HEK293 (cell line): ENCODE results near the gene NDUFB6.

Experiments used
- CTCF ChIA-PET: fragments of 350-600 bp; formaldehyde crosslinking; extraction: SDS; loops from one replicate; lab custom pipeline; 2021; ENCODE audit warnings: antibody characterized with exemption; lab: Yijun Ruan, JAX
- POLR2A ChIA-PET: fragments of 300-600 bp; formaldehyde crosslinking; extraction: SDS; loops from one replicate; lab custom pipeline; 2020; ENCODE audit warnings: antibody characterized with exemption, inconsistent platforms; lab: Yijun Ruan, JAX
- H3K27ac ChIP-seq: fragments of 200-500 bp; sonication (Bioruptor generic); 2 replicates; pipeline ENCODE4 v1.5.1; 2014; ENCODE audit warnings: low read depth, low read length, control low read depth, inconsistent platforms; ENCODE audit errors: extremely low read depth
- H3K36me3 ChIP-seq, 2 experiments: fragments of 200-500 bp in 1 of 2; sonication (Bioruptor generic) in 1 of 2; 1 replicate in 1 of 2; 2 replicates in 1 of 2; pipeline ENCODE4 v1.5.1; 2014 to 2017; ENCODE audit warnings: inconsistent platforms in 2 of 2, low read length in 2 of 2; ENCODE audit not compliant: control insufficient read depth in 2 of 2, insufficient read depth in 1 of 2
- H3K4me1 ChIP-seq: fragments of 200-500 bp; sonication (Bioruptor generic); 2 replicates; pipeline ENCODE4 v1.5.1; 2014; ENCODE audit warnings: mild to moderate bottlenecking, low read length, inconsistent platforms; ENCODE audit not compliant: control insufficient read depth, insufficient read depth
- H3K4me3 ChIP-seq: 2 replicates; pipeline ENCODE4 v1.5.1; 2011; ENCODE audit warnings: low read depth, mild to moderate bottlenecking, control low read depth, low read length, moderate library complexity
- H3K9me3 ChIP-seq: fragments of 200-500 bp; sonication (Bioruptor generic); 2 replicates; pipeline ENCODE4 v1.5.1; 2014; ENCODE audit warnings: low read depth, low read length, inconsistent platforms; ENCODE audit not compliant: control insufficient read depth, insufficient read depth
- GLIS1 ChIP-seq: fragments of 450-650 bp; formaldehyde crosslinking; IDR thresholded peaks from 2 replicates; pipeline ENCODE4 v1.5.1; 2016; ENCODE audit warnings: missing biosample characterization, missing genetic modification characterization
- GLIS2 ChIP-seq: fragments of 450-650 bp; formaldehyde crosslinking; IDR thresholded peaks from 2 replicates; pipeline ENCODE4 v1.5.1; 2016; ENCODE audit warnings: missing biosample characterization, missing genetic modification characterization
- PRDM1 ChIP-seq: fragments of 450-650 bp; formaldehyde crosslinking; IDR thresholded peaks from 2 replicates; pipeline ENCODE4; 2016; ENCODE audit warnings: missing biosample characterization, missing genetic modification characterization
- SCRT1 ChIP-seq: fragments of 450-650 bp; formaldehyde crosslinking; IDR thresholded peaks from 2 replicates; pipeline ENCODE4 v1.5.1; 2016; ENCODE audit warnings: missing biosample characterization, missing genetic modification characterization, borderline replicate concordance
- YY1 ChIP-seq: fragments of 450-650 bp; formaldehyde crosslinking; IDR thresholded peaks from 2 replicates; pipeline ENCODE4 v1.5.1; 2018; ENCODE audit warnings: missing biosample characterization, missing genetic modification characterization
- YY2 ChIP-seq: fragments of 450-650 bp; formaldehyde crosslinking; IDR thresholded peaks from 2 replicates; pipeline ENCODE4 v1.5.1; 2016; ENCODE audit warnings: missing biosample characterization, missing genetic modification characterization
- ZBTB8A ChIP-seq: fragments of 450-650 bp; formaldehyde crosslinking; IDR thresholded peaks from 2 replicates; pipeline ENCODE4 v1.5.1; 2016; ENCODE audit warnings: missing biosample characterization, missing genetic modification characterization
- ZEB2 ChIP-seq: fragments of 450-650 bp; formaldehyde crosslinking; IDR thresholded peaks from 2 replicates; pipeline ENCODE4 v1.5.1; 2016; ENCODE audit warnings: missing biosample characterization, missing genetic modification characterization
- ZFP37 ChIP-seq: fragments of 450-650 bp; formaldehyde crosslinking; IDR thresholded peaks from 2 replicates; pipeline ENCODE4 v1.5.1; 2016; ENCODE audit warnings: missing biosample characterization, missing genetic modification characterization
- ZNF2 ChIP-seq: fragments of 450-650 bp; formaldehyde crosslinking; IDR thresholded peaks from 2 replicates; pipeline ENCODE4 v1.5.1; 2016; ENCODE audit warnings: missing biosample characterization, missing genetic modification characterization
- ZNF37A ChIP-seq: fragments of 450-650 bp; IDR thresholded peaks from 2 replicates; pipeline ENCODE4 v1.5.1; 2018; ENCODE audit warnings: missing biosample characterization, missing genetic modification characterization
- ZNF544 ChIP-seq: fragments of 450-650 bp; formaldehyde crosslinking; IDR thresholded peaks from 2 replicates; pipeline ENCODE4 v1.5.0; 2017; ENCODE audit warnings: missing biosample characterization, missing genetic modification characterization
- ZNF558 ChIP-seq: fragments of 450-650 bp; formaldehyde crosslinking; IDR thresholded peaks from 2 replicates; pipeline ENCODE4 v1.5.1; 2016; ENCODE audit warnings: missing biosample characterization, missing genetic modification characterization
- ZNF626 ChIP-seq: fragments of 450-650 bp; sonication (Bioruptor Pico); formaldehyde crosslinking; IDR thresholded peaks from 2 replicates; pipeline ENCODE4 v1.5.1; 2018; ENCODE audit warnings: missing biosample characterization, missing genetic modification characterization, inconsistent platforms
- ZNF776 ChIP-seq: fragments of 450-650 bp; formaldehyde crosslinking; IDR thresholded peaks from 2 replicates; pipeline ENCODE4 v1.5.0; 2017; ENCODE audit warnings: missing biosample characterization, missing genetic modification characterization, borderline replicate concordance
- ZSCAN16 ChIP-seq: fragments of 450-650 bp; formaldehyde crosslinking; IDR thresholded peaks from 2 replicates; pipeline ENCODE4 v1.5.1; 2016; ENCODE audit warnings: missing biosample characterization, missing genetic modification characterization
- TF ChIP-seq, protein P1 (sequence below): fragments of 450-650 bp; formaldehyde crosslinking; IDR thresholded peaks from 2 replicates; pipeline ENCODE4 v1.5.1; 2016; ENCODE audit warnings: missing biosample characterization, missing genetic modification characterization
- TF ChIP-seq, protein P2 (sequence below): fragments of 450-650 bp; formaldehyde crosslinking; IDR thresholded peaks from 2 replicates; pipeline ENCODE4 v1.5.1; 2016; ENCODE audit warnings: missing biosample characterization, missing genetic modification characterization
- TF ChIP-seq, protein P3 (sequence below): fragments of 450-650 bp; formaldehyde crosslinking; IDR thresholded peaks from 2 replicates; pipeline ENCODE4 v1.5.1; 2016; ENCODE audit warnings: missing biosample characterization, missing genetic modification characterization
- TF ChIP-seq, protein P4 (sequence below): fragments of 450-650 bp; formaldehyde crosslinking; IDR thresholded peaks from 2 replicates; pipeline ENCODE4 v1.5.1; 2016; ENCODE audit warnings: missing biosample characterization, missing genetic modification characterization
- TF ChIP-seq, protein P5 (sequence below): fragments of 450-650 bp; formaldehyde crosslinking; conservative IDR thresholded peaks from 2 replicates; pipeline ENCODE4 v1.5.1; 2016; ENCODE audit warnings: low read depth, missing biosample characterization, missing genetic modification characterization

NDUFB6 gene

DNA sequence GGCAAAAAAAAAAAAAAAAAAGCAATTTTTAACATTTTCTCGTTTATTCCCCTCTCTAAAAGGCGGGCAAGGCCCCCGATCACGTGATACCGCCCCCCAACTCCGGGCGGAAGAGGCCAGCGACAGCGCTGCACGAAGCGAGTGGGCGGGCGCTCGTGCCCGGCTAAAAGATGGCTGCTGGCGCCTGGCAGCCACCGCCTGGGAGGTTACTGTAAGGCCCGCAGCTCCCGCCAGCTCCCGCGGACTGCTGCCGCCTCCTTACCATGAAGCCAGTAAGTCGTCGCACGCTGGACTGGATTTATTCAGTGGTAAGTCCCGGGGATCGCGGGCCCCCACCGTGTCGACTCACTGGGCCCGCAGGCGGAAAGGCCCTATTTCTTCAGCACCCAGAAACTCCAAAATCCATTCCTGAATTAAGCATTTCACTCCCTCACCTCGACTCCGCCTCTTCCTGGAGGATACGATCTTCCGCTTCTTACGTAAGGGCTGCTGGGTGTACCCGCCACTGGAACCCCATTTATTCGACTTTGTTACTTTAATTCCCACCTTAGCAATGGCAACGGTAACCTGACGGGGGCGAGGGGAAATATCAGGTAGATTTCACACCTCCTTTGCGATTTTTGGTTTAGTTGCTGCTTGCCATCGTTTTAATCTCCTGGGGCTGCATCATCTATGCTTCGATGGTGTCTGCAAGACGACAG, 20.6 kb downstream of the NDUFB6 start, which contains the start of the genes SMIM27 and TOPORS:
SMIM27 (plus strand) TSS at position 156 of the 701 bp plus-strand sequence; CDS start at position 264, 108 bp downstream.
TOPORS (minus strand) TSS at position 415 of the 701 bp plus-strand sequence; CDS start at position 265, 150 bp downstream.
- CTCF ChIA-PET = interaction anchor here (0.6 to 7.4 kb wide), 10 partner anchors 9 to 439 kb away, joined by 3 to 44 read pairs (median 4); partner anchors contain the start of gene RIGI
- peak within 1 kb of the TSS; percentile 91 for H3K27ac ChIP-seq
- peak within 1 kb of the TSS; percentile 84 for H3K4me3 ChIP-seq
- H3K36me3 ChIP-seq = peaks cover 0 to 11% of the 10 kb centered on the region in 2 experiments; a peak in 2 of 3 replicates
- H3K4me1 ChIP-seq = 0 out of 2 replicates have a peak, but pooled peaks cover 4% of the 10 kb centered on the region
- POLR2A ChIA-PET = interaction anchor here (0.6 to 3.4 kb wide), 9 partner anchors 13 to 644 kb away, joined by 3 to 36 read pairs (median 5); partner anchors contain the start of genes ACO1 and RIGI
- no peaks in the 10 kb centered on the region for H3K9me3 ChIP-seq
- TF ChIP-seq ZNF776 (tag by site-specific recombination) (no peak), ZNF2 (tag by site-specific recombination) (0 out of 2 replicates have a peak, but pooled peaks have one; percentile 58), SCRT1 (tag by site-specific recombination) (no peak), ZNF544 (tag by site-specific recombination) (no peak), PRDM1 (tag by site-specific recombination) (no peak), ZFP37 (tag by site-specific recombination) (0 out of 2 replicates have a peak, but pooled peaks have one; percentile 69), GLIS2 (tag by site-specific recombination) (peak; percentile 33; the same call in 1 of the 2 replicates), ZBTB8A (tag by site-specific recombination) (peak; percentile 79), ZEB2 (peak; percentile 46; the same call in 1 of the 2 replicates), GLIS1 (tag by site-specific recombination) (no peak), ZNF558 (tag by site-specific recombination) (no peak), ZNF626 (tag by site-specific recombination) (no peak), ZNF37A (tag by site-specific recombination) (no peak), YY2 (peak; percentile 71), ZSCAN16 (no peak), YY1 (tag by site-specific recombination) (peak; percentile 94)
- TF ChIP-seq, protein P1, sequence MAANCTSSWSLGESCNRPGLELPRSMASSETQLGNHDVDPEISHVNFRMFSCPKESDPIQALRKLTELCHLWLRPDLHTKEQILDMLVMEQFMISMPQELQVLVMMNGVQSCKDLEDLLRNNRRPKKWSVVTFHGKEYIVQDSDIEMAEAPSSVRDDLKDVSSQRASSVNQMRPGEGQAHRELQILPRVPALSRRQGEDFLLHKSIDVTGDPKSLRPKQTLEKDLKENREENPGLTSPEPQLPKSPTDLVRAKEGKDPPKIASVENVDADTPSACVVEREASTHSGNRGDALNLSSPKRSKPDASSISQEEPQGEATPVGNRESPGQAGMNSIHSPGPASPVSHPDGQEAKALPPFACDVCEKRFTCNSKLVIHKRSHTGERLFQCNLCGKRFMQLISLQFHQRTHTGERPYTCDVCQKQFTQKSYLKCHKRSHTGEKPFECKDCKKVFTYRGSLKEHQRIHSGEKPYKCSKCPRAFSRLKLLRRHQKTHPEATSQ = no peak
- TF ChIP-seq, protein P2, sequence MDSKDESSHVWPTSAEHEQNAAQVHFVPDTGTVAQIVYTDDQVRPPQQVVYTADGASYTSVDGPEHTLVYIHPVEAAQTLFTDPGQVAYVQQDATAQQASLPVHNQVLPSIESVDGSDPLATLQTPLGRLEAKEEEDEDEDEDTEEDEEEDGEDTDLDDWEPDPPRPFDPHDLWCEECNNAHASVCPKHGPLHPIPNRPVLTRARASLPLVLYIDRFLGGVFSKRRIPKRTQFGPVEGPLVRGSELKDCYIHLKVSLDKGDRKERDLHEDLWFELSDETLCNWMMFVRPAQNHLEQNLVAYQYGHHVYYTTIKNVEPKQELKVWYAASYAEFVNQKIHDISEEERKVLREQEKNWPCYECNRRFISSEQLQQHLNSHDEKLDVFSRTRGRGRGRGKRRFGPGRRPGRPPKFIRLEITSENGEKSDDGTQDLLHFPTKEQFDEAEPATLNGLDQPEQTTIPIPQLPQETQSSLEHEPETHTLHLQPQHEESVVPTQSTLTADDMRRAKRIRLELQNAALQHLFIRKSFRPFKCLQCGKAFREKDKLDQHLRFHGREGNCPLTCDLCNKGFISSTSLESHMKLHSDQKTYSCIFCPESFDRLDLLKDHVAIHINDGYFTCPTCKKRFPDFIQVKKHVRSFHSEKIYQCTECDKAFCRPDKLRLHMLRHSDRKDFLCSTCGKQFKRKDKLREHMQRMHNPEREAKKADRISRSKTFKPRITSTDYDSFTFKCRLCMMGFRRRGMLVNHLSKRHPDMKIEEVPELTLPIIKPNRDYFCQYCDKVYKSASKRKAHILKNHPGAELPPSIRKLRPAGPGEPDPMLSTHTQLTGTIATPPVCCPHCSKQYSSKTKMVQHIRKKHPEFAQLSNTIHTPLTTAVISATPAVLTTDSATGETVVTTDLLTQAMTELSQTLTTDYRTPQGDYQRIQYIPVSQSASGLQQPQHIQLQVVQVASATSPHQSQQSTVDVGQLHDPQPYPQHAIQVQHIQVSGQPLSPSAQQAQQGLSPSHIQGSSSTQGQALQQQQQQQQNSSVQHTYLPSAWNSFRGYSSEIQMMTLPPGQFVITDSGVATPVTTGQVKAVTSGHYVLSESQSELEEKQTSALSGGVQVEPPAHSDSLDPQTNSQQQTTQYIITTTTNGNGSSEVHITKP = peak; percentile 53; the same call in 1 of the 2 replicates
- TF ChIP-seq, protein P3, sequence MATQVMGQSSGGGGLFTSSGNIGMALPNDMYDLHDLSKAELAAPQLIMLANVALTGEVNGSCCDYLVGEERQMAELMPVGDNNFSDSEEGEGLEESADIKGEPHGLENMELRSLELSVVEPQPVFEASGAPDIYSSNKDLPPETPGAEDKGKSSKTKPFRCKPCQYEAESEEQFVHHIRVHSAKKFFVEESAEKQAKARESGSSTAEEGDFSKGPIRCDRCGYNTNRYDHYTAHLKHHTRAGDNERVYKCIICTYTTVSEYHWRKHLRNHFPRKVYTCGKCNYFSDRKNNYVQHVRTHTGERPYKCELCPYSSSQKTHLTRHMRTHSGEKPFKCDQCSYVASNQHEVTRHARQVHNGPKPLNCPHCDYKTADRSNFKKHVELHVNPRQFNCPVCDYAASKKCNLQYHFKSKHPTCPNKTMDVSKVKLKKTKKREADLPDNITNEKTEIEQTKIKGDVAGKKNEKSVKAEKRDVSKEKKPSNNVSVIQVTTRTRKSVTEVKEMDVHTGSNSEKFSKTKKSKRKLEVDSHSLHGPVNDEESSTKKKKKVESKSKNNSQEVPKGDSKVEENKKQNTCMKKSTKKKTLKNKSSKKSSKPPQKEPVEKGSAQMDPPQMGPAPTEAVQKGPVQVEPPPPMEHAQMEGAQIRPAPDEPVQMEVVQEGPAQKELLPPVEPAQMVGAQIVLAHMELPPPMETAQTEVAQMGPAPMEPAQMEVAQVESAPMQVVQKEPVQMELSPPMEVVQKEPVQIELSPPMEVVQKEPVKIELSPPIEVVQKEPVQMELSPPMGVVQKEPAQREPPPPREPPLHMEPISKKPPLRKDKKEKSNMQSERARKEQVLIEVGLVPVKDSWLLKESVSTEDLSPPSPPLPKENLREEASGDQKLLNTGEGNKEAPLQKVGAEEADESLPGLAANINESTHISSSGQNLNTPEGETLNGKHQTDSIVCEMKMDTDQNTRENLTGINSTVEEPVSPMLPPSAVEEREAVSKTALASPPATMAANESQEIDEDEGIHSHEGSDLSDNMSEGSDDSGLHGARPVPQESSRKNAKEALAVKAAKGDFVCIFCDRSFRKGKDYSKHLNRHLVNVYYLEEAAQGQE (tag by site-specific recombination) = peak; percentile 22; the same call in 1 of the 2 replicates
- TF ChIP-seq, protein P4, sequence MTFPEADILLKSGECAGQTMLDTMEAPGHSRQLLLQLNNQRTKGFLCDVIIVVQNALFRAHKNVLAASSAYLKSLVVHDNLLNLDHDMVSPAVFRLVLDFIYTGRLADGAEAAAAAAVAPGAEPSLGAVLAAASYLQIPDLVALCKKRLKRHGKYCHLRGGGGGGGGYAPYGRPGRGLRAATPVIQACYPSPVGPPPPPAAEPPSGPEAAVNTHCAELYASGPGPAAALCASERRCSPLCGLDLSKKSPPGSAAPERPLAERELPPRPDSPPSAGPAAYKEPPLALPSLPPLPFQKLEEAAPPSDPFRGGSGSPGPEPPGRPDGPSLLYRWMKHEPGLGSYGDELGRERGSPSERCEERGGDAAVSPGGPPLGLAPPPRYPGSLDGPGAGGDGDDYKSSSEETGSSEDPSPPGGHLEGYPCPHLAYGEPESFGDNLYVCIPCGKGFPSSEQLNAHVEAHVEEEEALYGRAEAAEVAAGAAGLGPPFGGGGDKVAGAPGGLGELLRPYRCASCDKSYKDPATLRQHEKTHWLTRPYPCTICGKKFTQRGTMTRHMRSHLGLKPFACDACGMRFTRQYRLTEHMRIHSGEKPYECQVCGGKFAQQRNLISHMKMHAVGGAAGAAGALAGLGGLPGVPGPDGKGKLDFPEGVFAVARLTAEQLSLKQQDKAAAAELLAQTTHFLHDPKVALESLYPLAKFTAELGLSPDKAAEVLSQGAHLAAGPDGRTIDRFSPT (tag by site-specific recombination) = peak; percentile 66; the same call in 1 of the 2 replicates
- TF ChIP-seq, protein P5, sequence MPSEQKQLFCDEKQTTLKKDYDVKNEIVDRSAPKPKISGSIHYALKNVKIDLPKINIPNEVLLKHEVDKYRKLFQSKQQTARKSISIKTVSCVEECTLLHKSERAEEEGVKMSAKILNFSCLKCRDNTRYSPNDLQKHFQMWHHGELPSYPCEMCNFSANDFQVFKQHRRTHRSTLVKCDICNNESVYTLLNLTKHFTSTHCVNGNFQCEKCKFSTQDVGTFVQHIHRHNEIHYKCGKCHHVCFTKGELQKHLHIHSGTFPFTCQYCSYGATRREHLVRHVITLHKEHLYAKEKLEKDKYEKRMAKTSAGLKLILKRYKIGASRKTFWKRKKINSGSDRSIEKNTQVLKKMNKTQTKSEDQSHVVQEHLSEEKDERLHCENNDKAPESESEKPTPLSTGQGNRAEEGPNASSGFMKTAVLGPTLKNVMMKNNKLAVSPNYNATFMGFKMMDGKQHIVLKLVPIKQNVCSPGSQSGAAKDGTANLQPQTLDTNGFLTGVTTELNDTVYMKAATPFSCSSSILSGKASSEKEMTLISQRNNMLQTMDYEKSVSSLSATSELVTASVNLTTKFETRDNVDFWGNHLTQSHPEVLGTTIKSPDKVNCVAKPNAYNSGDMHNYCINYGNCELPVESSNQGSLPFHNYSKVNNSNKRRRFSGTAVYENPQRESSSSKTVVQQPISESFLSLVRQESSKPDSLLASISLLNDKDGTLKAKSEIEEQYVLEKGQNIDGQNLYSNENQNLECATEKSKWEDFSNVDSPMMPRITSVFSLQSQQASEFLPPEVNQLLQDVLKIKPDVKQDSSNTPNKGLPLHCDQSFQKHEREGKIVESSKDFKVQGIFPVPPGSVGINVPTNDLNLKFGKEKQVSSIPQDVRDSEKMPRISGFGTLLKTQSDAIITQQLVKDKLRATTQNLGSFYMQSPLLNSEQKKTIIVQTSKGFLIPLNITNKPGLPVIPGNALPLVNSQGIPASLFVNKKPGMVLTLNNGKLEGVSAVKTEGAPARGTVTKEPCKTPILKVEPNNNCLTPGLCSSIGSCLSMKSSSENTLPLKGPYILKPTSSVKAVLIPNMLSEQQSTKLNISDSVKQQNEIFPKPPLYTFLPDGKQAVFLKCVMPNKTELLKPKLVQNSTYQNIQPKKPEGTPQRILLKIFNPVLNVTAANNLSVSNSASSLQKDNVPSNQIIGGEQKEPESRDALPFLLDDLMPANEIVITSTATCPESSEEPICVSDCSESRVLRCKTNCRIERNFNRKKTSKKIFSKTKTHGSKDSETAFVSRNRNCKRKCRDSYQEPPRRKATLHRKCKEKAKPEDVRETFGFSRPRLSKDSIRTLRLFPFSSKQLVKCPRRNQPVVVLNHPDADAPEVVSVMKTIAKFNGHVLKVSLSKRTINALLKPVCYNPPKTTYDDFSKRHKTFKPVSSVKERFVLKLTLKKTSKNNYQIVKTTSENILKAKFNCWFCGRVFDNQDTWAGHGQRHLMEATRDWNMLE (tag by site-specific recombination) = peak; percentile 41; the same call in 1 of the 2 replicates
